Left forelimb (tissue), 1 donor: ENCODE data around the gene HERC6.
"Not testable (repeated sequence)": the region's sequence is repeated elsewhere in the genome, so short reads cannot be mapped to it uniquely, and the experiment has no call there.

Experiments
- DNase-seq: peaks from one replicate; pipeline ENCODE4 v3.0.0-alpha.2; 2018; ENCODE audit warnings: low spot score

HERC6 gene

GRCh38 chr4:88447371-88448095 is 68.9 kb downstream of the HERC6 start:
- DNase-seq = no peak

GRCh38 chr4:88448211-88448765 is 69.6 kb downstream of the HERC6 start:
- DNase-seq = not testable (repeated sequence)

DNA sequence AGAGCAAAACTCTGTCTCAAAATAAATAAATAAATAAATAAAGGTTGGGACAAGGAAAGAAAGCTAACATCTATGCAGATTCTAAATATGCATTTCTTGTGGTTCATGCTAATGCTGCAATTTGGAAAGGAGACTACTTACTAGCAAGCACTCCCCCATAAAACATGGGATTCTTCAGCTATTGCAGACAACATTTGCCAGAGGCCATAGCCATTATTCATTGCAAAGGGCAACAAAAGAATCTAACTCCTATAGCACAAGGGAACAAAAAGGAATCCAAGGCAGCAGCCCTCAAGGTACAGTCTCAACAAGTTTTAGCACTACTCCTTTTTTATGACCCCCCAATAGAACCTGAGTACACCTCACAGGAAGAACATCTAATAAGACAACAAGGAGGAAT is 70.2 kb downstream of the HERC6 start:
- no peak for DNase-seq

GRCh38 chr4:88449290-88449689 is 70.6 kb downstream of the HERC6 start:
- DNase-seq = no peak

DNA sequence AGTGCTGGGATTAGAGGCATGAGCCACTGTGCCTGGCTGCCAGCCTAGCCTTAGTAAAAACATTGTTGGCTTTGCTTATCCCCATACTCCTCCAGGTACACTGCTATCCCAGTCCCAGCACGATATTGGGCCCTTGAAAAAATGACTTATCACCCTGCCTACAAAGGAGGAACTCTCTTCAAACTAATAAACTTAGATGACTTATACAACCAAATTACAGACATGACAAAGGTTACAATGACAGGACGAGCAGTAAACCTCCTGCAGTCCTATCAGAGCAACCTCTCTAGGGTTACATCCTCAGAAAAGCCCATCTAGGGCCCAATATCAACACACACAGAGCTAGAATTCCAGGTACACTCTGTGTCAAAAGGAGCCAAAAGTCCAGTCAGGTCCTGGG is 72.6 kb downstream of the HERC6 start:
- DNase-seq = no peak

DNA sequence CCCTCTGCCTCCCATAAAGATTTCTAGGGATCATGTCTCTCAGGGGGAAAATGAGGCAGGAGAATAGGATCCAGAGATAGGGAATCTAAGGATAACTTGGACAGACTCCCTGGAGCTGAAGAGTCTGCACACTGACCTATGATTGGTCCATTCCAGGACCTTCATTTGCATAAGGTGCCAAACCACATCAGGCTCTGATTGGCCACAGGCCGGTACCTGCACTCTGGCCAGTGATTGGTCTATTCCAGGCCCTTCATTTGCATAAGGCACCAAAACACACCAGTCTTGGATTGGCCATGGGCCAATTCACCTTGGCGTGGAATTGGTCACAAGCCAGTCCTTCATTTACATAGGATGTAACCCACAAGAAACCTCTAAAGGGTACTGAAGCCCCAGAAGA is 74.3 kb downstream of the HERC6 start:
- DNase-seq = no peak

GRCh38 chr4:88456670-88457306 is 78.1 kb downstream of the HERC6 start, which contains the start of gene HERC5:
Gene HERC5 (plus strand): TSS chr4:88457119. CDS start chr4:88457270, 151 bp downstream.
- DNase-seq = peak; percentile 88

- peak; percentile 70 for DNase-seq
Observed at GRCh38 chr4:88457307-88458103, 78.9 kb downstream of the HERC6 start.

DNA sequence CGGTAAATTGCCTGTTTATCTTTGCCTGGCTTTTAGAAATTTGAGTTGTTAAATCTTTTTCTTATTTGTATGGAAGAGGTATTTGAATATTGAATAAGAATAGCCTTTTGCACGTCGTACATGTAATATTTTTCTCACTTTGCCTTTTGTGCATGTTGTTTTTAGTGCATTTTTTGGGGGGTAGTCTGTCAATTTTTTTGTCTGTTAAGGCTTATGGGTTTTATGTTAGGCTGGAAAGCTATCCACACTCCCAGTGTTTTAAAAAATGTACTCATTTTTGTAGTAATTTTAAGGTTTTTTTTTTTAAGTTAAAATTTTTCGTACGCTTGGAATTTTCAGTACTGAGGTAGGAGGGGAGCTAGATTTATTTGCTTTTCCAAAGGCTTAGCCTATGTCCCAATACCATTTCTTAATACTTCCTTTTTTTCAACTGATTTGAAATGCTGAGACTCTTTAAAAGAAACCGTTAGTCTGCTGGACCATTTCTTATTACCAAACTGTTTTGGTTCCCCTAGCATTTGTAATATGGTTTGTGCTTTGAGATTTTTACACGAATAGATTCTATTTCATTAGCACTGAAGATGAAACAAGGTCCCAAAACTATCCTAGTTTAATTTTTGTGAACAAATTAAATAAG is 79.6 kb downstream of the HERC6 start:
- no peak for DNase-seq

DNA sequence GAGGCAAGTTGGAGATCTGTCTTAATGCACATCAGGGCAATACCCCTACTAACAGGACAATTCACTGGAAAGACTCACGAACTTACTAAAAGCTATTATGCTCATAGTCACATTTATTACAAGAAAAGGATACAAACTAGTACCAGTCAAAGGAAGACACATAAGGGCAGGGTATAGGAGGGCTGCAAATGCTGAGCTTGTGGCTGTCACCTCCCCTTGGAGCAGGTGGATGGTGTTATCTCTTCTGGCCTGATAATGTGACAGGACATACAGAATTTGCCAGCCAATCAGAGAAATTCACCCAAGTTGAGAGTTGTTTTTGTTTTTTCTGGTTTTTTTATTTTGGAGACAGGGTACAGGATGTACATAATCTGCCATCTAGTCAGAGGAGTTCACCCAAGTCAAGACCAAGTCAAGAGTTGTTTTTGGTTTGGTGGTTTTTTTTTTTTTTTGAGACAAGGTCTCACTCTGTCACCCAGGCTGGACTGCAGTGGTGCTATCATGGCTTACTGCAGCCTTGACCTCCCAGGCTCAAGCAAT is 87.1 kb downstream of the HERC6 start:
- no peak for DNase-seq

DNA sequence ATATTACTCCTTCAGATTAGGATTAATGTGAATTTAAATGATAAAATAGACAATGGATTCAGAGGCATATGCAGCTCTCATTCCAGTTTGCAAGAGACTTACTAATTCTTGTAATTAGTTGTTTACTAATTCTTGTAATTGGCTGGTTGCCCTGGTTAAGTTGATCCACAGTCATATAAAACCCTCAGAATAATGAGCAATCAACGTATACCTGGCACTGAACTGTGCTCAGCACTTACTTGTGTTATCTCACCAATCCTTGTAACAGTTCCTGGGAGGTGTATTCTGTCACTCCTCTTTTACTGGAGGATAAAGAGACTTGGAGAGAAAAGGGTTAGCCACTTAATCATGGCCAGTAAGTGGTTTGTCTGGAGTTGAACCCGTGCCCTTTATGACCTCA is 88.7 kb downstream of the HERC6 start:
- no peak for DNase-seq

DNA sequence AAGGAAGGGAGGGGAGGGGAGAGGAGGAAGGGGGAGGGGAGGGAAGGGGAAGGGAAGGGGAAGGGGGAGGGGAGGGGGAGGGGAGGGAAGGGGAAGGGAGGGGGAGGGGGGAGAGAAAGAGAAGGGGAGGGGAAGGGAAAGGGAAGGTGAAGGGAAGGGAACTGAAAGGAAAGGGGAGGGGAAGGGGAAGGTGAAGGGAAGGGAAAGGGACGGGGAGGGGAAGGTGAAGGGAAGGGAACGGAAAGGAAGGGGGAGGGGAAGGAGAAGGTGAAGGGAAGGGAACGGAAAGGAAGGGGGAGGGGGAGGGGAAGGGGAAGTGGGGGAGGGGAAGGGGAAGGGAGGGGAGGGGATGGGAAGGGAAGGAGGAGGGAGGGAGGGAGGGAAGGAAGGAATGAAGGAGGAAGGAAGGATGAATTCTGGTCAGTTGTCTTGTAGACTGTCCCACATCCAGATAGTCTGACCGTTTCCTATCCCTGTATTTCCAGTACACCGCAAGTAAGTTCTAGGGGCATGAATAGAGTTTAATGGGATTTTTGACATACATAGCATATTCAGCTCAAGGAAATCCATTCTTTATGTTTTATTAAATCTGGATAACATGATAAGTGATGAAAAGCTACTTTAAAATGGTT is 98.7 kb downstream of the HERC6 start:
- DNase-seq = no peak

- DNase-seq = no peak
Observed at GRCh38 chr4:88478247-88478646, 99.6 kb downstream of the HERC6 start.

DNA sequence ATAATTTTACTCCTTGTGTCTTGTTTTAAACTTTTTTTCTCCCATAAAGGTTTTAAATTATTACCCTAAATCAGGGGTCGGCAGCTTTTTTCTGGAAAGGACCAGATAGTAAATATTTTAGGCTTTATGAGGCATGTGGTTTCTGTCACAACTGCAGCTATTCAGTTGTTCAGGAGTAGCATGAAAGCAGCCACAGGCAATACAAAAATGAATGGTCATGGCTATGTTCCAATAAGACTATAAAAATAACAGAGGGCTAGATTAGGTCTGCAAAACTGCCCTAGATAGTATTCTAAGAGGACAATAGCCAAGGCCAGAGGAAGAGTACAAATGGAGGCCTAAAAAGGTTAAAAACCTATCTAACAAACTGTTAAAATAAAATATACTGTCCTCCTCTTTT is 102.9 kb downstream of the HERC6 start:
- DNase-seq = no peak

DNA sequence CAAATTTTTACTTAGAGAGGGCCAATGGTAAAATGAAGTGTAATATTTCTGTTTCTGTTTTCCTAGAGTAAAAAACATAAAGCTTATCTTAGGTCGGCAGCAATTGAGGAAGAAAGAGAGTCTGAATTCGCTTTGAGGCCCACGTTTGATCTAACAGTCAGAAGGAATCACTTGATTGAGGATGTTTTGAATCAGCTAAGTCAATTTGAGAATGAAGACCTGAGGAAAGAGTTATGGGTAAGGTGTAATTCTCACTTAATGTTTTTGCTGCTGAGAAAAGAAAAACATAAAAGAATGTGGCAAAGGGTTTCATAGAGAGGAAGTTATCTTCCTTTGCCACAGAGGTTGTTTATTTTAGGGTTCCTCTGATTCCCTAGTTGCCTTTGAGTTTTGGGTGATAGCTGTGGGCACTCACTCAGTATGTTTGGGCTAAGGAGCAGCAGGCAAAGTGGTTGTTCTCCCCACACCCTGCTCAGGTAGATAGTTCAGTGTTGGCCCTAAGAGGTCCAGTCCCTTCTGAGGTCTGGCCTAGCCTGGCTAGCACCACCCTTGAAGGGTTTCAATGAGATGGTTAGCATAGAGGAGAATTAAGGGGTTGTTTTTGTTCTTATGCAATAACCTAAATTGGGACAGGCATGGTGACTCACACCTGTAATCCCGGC is 110.6 kb downstream of the HERC6 start:
- DNase-seq = no peak
